Lung (tissue), 12 donors: ENCODE data around the gene HOXC9. TPM values are rescaled to one million over a fixed set of nuclear protein-coding genes. Genes with fewer than 3 reads are reported as not detected.

Experiments used
- ATAC-seq: fragments of 200-7000 bp; cut with Tn5 transposase; one replicate; pipeline ENCODE4 v1.9.1; 2020; ENCODE audit warnings: moderate number of reproducible peaks; ENCODE audit not compliant: insufficient read depth, low FRiP score
- DNase-seq, 3 donors: peaks; one replicate each; pipeline ENCODE4 v3.0.0-alpha.2; 2013 to 2017
- H3K27ac ChIP-seq, 2 donors: one replicate each; pipeline ENCODE4 v1.5.1; 2013; ENCODE audit warnings: mild to moderate bottlenecking in 2 of 2, moderate library complexity in 2 of 2, control low read depth in 1 of 2, inconsistent platforms in 1 of 2, low read depth in 1 of 2, low read length in 1 of 2
- H3K27me3 ChIP-seq, 3 donors: one replicate each; pipeline ENCODE4 v1.5.1; 2013; ENCODE audit warnings: low read length in 2 of 3; ENCODE audit not compliant: control insufficient read depth in 3 of 3, insufficient read depth in 3 of 3
- H3K36me3 ChIP-seq, 4 donors: one replicate each; pipeline ENCODE4 v1.5.1; 2013; ENCODE audit warnings: low read length in 4 of 4, mild to moderate bottlenecking in 1 of 4, moderate library complexity in 1 of 4; ENCODE audit not compliant: control insufficient read depth in 4 of 4, insufficient read depth in 4 of 4
- H3K4me1 ChIP-seq, 5 donors: one replicate each; pipeline ENCODE4 v1.5.1; 2013; ENCODE audit warnings: low read length in 5 of 5, mild to moderate bottlenecking in 2 of 5, moderate library complexity in 1 of 5; ENCODE audit not compliant: control insufficient read depth in 5 of 5, insufficient read depth in 5 of 5
- H3K4me3 ChIP-seq: one replicate; pipeline ENCODE4 v1.5.1; 2013; ENCODE audit warnings: mild to moderate bottlenecking, control low read depth, moderate library complexity
- H3K9ac ChIP-seq, 2 donors: one replicate each; pipeline ENCODE4 v1.5.1; 2013; ENCODE audit warnings: low read length in 2 of 2, control low read depth in 1 of 2; ENCODE audit not compliant: insufficient read depth in 1 of 2
- H3K9me3 ChIP-seq, 4 donors: one replicate each; pipeline ENCODE4 v1.5.1; 2013; ENCODE audit warnings: low read length in 3 of 4, mild to moderate bottlenecking in 1 of 4, moderate library complexity in 1 of 4; ENCODE audit not compliant: control insufficient read depth in 4 of 4, insufficient read depth in 3 of 4
- CTCF ChIP-seq: IDR thresholded peaks from 2 replicates; pipeline ENCODE4 v1.5.1; 2012; ENCODE audit warnings: mild to moderate bottlenecking; ENCODE audit errors: control extremely low read depth, extremely low read depth
- WGBS, 2 donors: extraction: QIAGEN DNeasy Blood & Tissue Kit; methylation state at CpG; one replicate each; pipeline ENCODE4 v1.1.7; 2013; 5-methylcytosine and 5-hydroxymethylcytosine counted together
- polyA plus RNA-seq, 2 donors: library from polyadenylated mRNA; stranded (reverse); fragments of 200-250 nt; gene quantifications; one replicate each; pipeline ENCODE4 v1.2.1, GENCODE V29; 2013
- total RNA-seq, 2 donors: library from RNA; depleted of rRNA in 1 of 2; stranded (reverse); fragments of >200 nt in 1 of 2; gene quantifications; one replicate each; pipeline ENCODE4 v1.2.1, GENCODE V29; 2014 to 2021
- donor health status: control.
- donor health status: control.
- donor health status: Bipolar disorder and iron deficiency.
- donor health status: healthy.
- donor health status: DM: yes; HTN: yes; CAD: no.

HOXC9 gene
- total and polyA plus RNA-seq, 4 donors = 0.08 to 0.18 TPM; not detected in 2

- WGBS, 2 donors = 5 to 7% methylated on average over 36 of the region's 36 CpGs
- peaks cover 0 to 32% (median 0%) of the 10 kb centered on the region in 5 donors for H3K4me1 ChIP-seq
- no peak within 1 kb of the TSS for H3K4me3 ChIP-seq
- no peaks in the 10 kb centered on the region for H3K36me3 ChIP-seq
- no peak for ATAC-seq
- peaks cover 7 to 88% (median 71%) of the 10 kb centered on the region in 3 donors for H3K27me3 ChIP-seq
- peak in 1 of 3 donors; percentile 64 for DNase-seq
- no peak within 1 kb of the TSS for H3K27ac ChIP-seq
- H3K9ac ChIP-seq = peak within 1 kb of the TSS in 1 of 2 donors; percentile 40
- TF ChIP-seq CTCF = no peak
- H3K9me3 ChIP-seq = peaks cover 0 to 11% (median 0%) of the 10 kb centered on the region in 4 donors
These were observed 28.6 kb downstream of the HOXC9 start, which contains the start of gene HOXC6 for GRCh38 chr12:54028314-54029201. HOXC6 (plus strand) TSS chr12:54028440; CDS start chr12:54028522, 82 bp downstream.

GRCh38 chr12:54029529-54030441 is 29.8 kb downstream of the HOXC9 start:
- H3K4me1 ChIP-seq = peaks cover 0 to 31% (median 0%) of the 10 kb centered on the region in 5 donors
- DNase-seq = no peak
- no peaks in the 10 kb centered on the region for H3K36me3 ChIP-seq
- TF ChIP-seq CTCF = no peak
- peaks cover 14 to 86% (median 66%) of the 10 kb centered on the region in 3 donors for H3K27me3 ChIP-seq
- peaks cover 0 to 11% (median 0%) of the 10 kb centered on the region in 4 donors for H3K9me3 ChIP-seq
- WGBS, 2 donors = 16 to 23% methylated on average over 52 to 53 of the region's 53 CpGs
- H3K4me3 ChIP-seq = no peak overlapping the region
- H3K9ac ChIP-seq = no peak overlapping the region
- no peak overlapping the region for H3K27ac ChIP-seq
- no peak for ATAC-seq

GRCh38 chr12:54030442-54030801 is 30.5 kb downstream of the HOXC9 start:
- no peak overlapping the region for H3K4me3 ChIP-seq
- peaks cover 0 to 25% (median 0%) of the 10 kb centered on the region in 5 donors for H3K4me1 ChIP-seq
- no peaks in the 10 kb centered on the region for H3K36me3 ChIP-seq
- H3K27ac ChIP-seq = no peak overlapping the region
- H3K9ac ChIP-seq = no peak overlapping the region
- WGBS, 2 donors = 32 to 38% methylated on average over 7 of the region's 7 CpGs
- H3K9me3 ChIP-seq = peaks cover 0 to 11% (median 0%) of the 10 kb centered on the region in 4 donors
- no peak for DNase-seq
- H3K27me3 ChIP-seq = peaks cover 19 to 86% (median 66%) of the 10 kb centered on the region in 3 donors
- TF ChIP-seq CTCF = no peak
- ATAC-seq = no peak
